Measurements from ENCODE around the gene LYG1. TPM values are rescaled to one million over a fixed set of nuclear protein-coding genes. Genes with fewer than 3 reads are reported as not detected.

The LYG1 gene
- total and polyA plus RNA-seq, 9 of the 15 experiments (the other 6 are each of a cell fraction or from before 2014, with no cell fraction given): 0.64 to 2.6 (median 1.2) TPM

GRCh38 chr2:99335911-99336803, 35.2 kb upstream of the LYG1 start, which contains the start of gene TXNDC9 (continued):
- no peak for TF ChIP-seq MYBL2 (IDR thresholded peaks at IDR 0.05; ENCODE audit: low read depth)
- TF ChIP-seq MYBL2 (CRISPR knock-in tag; IDR thresholded peaks at IDR 0.05; ENCODE audit: borderline replicate concordance): no peak
- no peak for TF ChIP-seq ZNF717 (CRISPR knock-in tag; IDR thresholded peaks at IDR 0.05)
- no peak for TF ChIP-seq ATF1 (CRISPR knock-in tag; IDR thresholded peaks at IDR 0.05)
- TF ChIP-seq ATF1 (tag; IDR thresholded peaks at IDR 0.05): peak; percentile 80
- TF ChIP-seq CCNT2 (IDR thresholded peaks at IDR 0.05; ENCODE audit: borderline replicate concordance, extremely low read depth, insufficient read length, low read depth, low read length): no peak
- peak; percentile 50; the same call in 1 of the 2 replicates for TF ChIP-seq ZNF384 (IDR thresholded peaks at IDR 0.05; ENCODE audit: low read depth, low read length)
- TF ChIP-seq TBL1XR1 (IDR thresholded peaks at IDR 0.05; ENCODE audit: low read length in 2 of 2): peak in 1 of 2 experiments; percentile 68; a peak in 2 of 4 replicates
- no peak for TF ChIP-seq ID3 (CRISPR knock-in tag; IDR thresholded peaks at IDR 0.05)
- TF ChIP-seq ID3 (tag; IDR thresholded peaks at IDR 0.05): 0 out of 2 replicates have a peak, but pooled peaks have one; percentile 46
- TF ChIP-seq ZNF584 (CRISPR knock-in tag; IDR thresholded peaks at IDR 0.05; ENCODE audit: low read depth): 0 out of 2 replicates have a peak, but pooled peaks have one; percentile 65
- TF ChIP-seq RNF2 (IDR thresholded peaks at IDR 0.05): peak; percentile 68; the same call in 1 of the 2 replicates
- TF ChIP-seq CREB3L1 (IDR thresholded peaks at IDR 0.05; ENCODE audit: borderline replicate concordance, low read depth): peak; percentile 84
- peak; percentile 14 to 64; a peak in 1 of 4 replicates for TF ChIP-seq UBTF (IDR thresholded peaks at IDR 0.05; ENCODE audit: borderline replicate concordance in 1 of 2, low read depth in 2 of 2, low read length in 2 of 2)
- TF ChIP-seq LCOR (CRISPR knock-in tag; IDR thresholded peaks at IDR 0.05): peak; percentile 73; the same call in 1 of the 2 replicates
- no peak for TF ChIP-seq NR2F6 (CRISPR knock-in tag; IDR thresholded peaks at IDR 0.05)
- TF ChIP-seq MNT (conservative IDR thresholded peaks at IDR 0.05): peak; percentile 45 to 71; a peak in 2 of 4 replicates
- 0 out of 2 replicates have a peak, but pooled peaks have one; percentile 24 for TF ChIP-seq TOE1 (IDR thresholded peaks at IDR 0.05; ENCODE audit: borderline replicate concordance)
- TF ChIP-seq TOE1 (CRISPR knock-in tag; IDR thresholded peaks at IDR 0.05; ENCODE audit: borderline replicate concordance, low read depth): no peak
- TF ChIP-seq HES1 (IDR thresholded peaks at IDR 0.05; ENCODE audit: low read depth): 0 out of 2 replicates have a peak, but pooled peaks have one; percentile 14
